Skeletal muscle satellite cell (primary cell): ENCODE measurements around the gene EXOC5.
"Not testable (repeated sequence)": the region's sequence is repeated elsewhere in the genome, so short reads cannot be mapped to it uniquely, and the experiment has no call there.

Experiments used
- H3K27me3 ChIP-seq: 2 replicates; pipeline ENCODE4 v1.7.0; 2013; ENCODE audit warnings: low read length; ENCODE audit not compliant: control insufficient read depth, insufficient read depth
- H3K36me3 ChIP-seq: 2 replicates; pipeline ENCODE4 v1.7.0; 2013; ENCODE audit warnings: mild to moderate bottlenecking, control low read depth, low read length; ENCODE audit not compliant: insufficient read depth
- H3K4me1 ChIP-seq: 2 replicates; pipeline ENCODE4 v1.7.0; 2013; ENCODE audit warnings: low read length; ENCODE audit not compliant: control insufficient read depth, insufficient read depth
- H3K4me2 ChIP-seq: 2 replicates; pipeline ENCODE4 v1.7.0; 2013; ENCODE audit warnings: mild to moderate bottlenecking, low read length
- H3K4me3 ChIP-seq: 2 replicates; pipeline ENCODE4 v1.7.0; 2013; ENCODE audit warnings: low read length
- H3K9ac ChIP-seq: 2 replicates; pipeline ENCODE4 v1.7.0; 2013; ENCODE audit warnings: mild to moderate bottlenecking, low read depth, low read length, moderate library complexity
- H3K9me3 ChIP-seq: replicated peaks from 2 replicates; pipeline ENCODE4 v1.7.0; 2013; ENCODE audit warnings: mild to moderate bottlenecking, control low read depth, low read length

The EXOC5 gene

DNA sequence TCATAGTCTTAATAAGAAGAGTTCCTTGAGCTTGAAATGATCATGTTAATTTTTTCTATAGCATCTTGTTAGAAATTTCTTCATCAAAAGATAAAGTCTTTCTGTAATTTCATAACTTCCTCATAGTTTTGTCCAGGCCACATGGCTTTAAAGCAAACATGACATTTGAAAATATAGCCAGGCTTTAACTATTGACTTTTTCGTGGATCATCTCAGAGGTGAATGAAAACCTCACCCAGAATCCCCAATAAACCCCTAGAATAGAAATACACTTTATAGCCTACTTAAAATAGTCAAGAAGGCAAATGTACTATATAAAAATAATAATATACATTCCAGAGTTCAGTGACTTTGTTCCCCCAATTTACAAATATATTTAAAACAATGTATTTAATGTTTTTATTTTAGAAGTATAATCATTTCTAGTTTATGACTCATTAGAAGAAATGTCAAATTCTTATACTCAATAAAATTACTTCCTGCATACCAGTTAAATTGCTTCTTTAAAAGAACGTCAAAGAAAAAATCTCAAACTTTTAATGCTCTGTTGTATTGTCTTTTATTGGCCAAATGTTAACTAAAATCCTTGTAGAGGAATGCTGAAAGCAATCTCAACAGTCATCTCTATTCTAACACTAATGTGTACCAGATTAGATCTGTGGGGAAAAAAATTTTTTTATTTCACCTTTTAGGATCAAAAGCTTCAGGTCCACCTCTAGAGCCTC is 21.6 kb downstream of the EXOC5 start:
- Histone ChIP-seq H3K27me3 (no peaks in the 10 kb centered on the region), H3K4me3 (no peak overlapping the region), H3K4me1 (peaks cover 17% of the 10 kb centered on the region), H3K9me3 (no peaks in the 10 kb centered on the region), H3K4me2 (peak overlapping the region; percentile 63), H3K36me3 (peaks cover 2% of the 10 kb centered on the region), H3K9ac (peak overlapping the region; percentile 60)

- no peaks in the 10 kb centered on the region for H3K9me3 ChIP-seq
- no peaks in the 10 kb centered on the region for H3K27me3 ChIP-seq
- no peak overlapping the region for H3K4me2 ChIP-seq
- H3K4me3 ChIP-seq: no peak overlapping the region
- H3K36me3 ChIP-seq: peaks cover 2% of the 10 kb centered on the region
- H3K9ac ChIP-seq: no peak overlapping the region
- H3K4me1 ChIP-seq: peaks cover 17% of the 10 kb centered on the region
Measured at GRCh38 chr14:57245941-57246340, 22.8 kb downstream of the EXOC5 start.

- no peaks in the 10 kb centered on the region for H3K27me3 ChIP-seq
Measured at GRCh38 chr14:57244106-57244505, 24.6 kb downstream of the EXOC5 start.

GRCh38 chr14:57243320-57243719 is 25.4 kb downstream of the EXOC5 start:
- Histone ChIP-seq H3K36me3 (peaks cover 5% of the 10 kb centered on the region), H3K4me3 (no peak overlapping the region), H3K4me1 (peaks cover 17% of the 10 kb centered on the region), H3K9ac (no peak overlapping the region), H3K4me2 (no peak overlapping the region), H3K9me3 (no peaks in the 10 kb centered on the region), H3K27me3 (no peaks in the 10 kb centered on the region)

More at GRCh38 chr14:57244106-57244505, 24.6 kb downstream of the EXOC5 start:
- Histone ChIP-seq H3K36me3 (peaks cover 4% of the 10 kb centered on the region), H3K4me3 (no peak overlapping the region), H3K4me1 (peaks cover 17% of the 10 kb centered on the region), H3K4me2 (no peak overlapping the region), H3K9me3 (no peaks in the 10 kb centered on the region), H3K9ac (no peak overlapping the region)

- not testable (repeated sequence) for H3K4me1 ChIP-seq, H3K4me2 ChIP-seq, H3K4me3 ChIP-seq, H3K9ac ChIP-seq, H3K9me3 ChIP-seq, H3K27me3 ChIP-seq
- peaks cover 22% of the 10 kb centered on the region for H3K36me3 ChIP-seq
Measured at GRCh38 chr14:57240115-57240514, 28.6 kb downstream of the EXOC5 start.

DNA sequence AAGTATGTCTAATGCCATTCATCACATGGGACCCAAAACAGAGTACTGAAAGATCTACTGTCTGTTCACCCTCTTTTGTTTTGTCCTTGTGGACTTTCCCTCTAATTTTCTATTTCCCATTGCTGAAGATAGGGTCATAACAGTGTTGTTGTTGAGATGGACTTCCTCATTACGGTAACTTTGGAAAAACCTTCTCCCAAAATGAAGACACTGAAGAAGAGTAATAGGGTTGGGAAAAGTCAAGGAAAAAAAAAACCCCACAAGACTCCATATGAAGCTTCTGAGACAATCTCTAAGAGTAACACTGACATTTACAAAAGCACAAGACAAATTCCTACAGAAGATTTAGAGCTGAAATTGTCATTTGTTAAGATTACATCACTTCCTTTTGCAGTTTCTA is 36.7 kb downstream of the EXOC5 start:
- Histone ChIP-seq H3K9me3 (no peaks in the 10 kb centered on the region), H3K27me3 (no peaks in the 10 kb centered on the region), H3K36me3 (peaks cover 52% of the 10 kb centered on the region), H3K4me1 (no peaks in the 10 kb centered on the region), H3K4me2 (no peak overlapping the region), H3K4me3 (no peak overlapping the region), H3K9ac (no peak overlapping the region)

DNA sequence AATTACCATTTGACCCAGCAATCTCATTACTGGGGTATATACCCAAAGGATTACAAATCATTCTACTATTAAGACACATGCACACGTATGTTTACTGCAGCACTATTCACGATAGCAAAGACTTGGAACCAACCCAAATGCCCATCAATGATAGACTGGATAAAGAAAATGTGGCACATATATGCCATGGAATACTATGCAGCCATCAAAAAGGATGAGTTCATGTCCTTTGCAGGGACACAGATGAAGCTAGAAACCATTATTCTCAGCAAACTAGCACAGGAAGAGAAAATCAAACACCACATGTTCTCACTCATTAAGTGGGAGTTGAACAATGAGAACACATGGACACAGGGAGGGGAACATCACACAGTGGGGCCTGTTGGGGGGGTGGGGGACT is 40.4 kb downstream of the EXOC5 start:
- H3K4me2 ChIP-seq, H3K4me1 ChIP-seq, H3K4me3 ChIP-seq, H3K27me3 ChIP-seq, H3K9me3 ChIP-seq, H3K9ac ChIP-seq: not testable (repeated sequence)
- H3K36me3 ChIP-seq: peaks cover 41% of the 10 kb centered on the region

GRCh38 chr14:57227083-57227482 is 41.6 kb downstream of the EXOC5 start:
- Histone ChIP-seq H3K9me3 (no peaks in the 10 kb centered on the region), H3K9ac (no peak overlapping the region), H3K36me3 (peaks cover 32% of the 10 kb centered on the region), H3K4me2 (no peak overlapping the region), H3K4me3 (no peak overlapping the region), H3K4me1 (no peaks in the 10 kb centered on the region), H3K27me3 (no peaks in the 10 kb centered on the region)

DNA sequence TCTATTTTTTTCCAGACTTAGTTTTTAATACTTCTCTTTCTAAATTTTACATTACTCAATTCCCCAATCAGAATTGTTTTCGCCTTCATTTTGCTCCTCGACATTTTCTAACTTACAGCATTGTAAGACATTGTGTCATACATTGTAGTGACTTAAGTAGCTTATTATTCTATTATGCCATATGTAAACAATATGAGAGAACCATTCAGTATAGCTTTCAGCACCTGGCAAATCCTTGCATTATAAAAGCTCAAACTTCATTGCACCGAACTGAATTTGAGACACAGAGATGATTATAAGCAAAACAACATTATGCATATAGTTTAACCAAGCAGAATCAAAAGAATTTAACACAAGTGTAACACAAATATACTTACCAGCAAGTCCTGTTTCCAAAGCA is 46.8 kb downstream of the EXOC5 start:
- H3K4me3 ChIP-seq: no peak overlapping the region
- H3K36me3 ChIP-seq: peaks cover 27% of the 10 kb centered on the region
- no peak overlapping the region for H3K4me2 ChIP-seq
- no peaks in the 10 kb centered on the region for H3K9me3 ChIP-seq
- H3K9ac ChIP-seq: no peak overlapping the region
- H3K27me3 ChIP-seq: no peaks in the 10 kb centered on the region
- H3K4me1 ChIP-seq: no peaks in the 10 kb centered on the region

GRCh38 chr14:57212919-57213318 is 55.8 kb downstream of the EXOC5 start:
- Histone ChIP-seq H3K4me2 (no peak overlapping the region), H3K4me3 (no peak overlapping the region), H3K9me3 (no peaks in the 10 kb centered on the region), H3K36me3 (peaks cover 51% of the 10 kb centered on the region), H3K4me1 (peaks cover 9% of the 10 kb centered on the region), H3K9ac (no peak overlapping the region), H3K27me3 (no peaks in the 10 kb centered on the region)

DNA sequence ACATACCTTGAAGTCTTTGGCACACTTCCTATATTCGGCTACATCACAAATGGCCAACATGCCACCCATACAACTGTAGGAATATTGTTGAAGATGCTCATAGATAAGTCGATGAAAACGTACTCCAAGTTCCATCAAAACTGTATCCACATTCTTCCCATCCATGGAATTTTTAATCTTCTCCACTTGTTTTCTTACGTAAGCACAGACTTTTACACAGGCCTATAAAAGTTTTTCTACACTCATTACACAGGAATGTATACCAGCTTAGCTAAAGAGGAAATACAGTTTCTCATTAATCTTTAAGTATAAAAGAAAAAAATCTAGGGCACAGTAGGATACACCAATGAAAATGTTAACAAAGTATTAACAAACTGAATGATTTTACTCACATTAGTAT is 59.1 kb downstream of the EXOC5 start:
- Histone ChIP-seq H3K4me2 (no peak overlapping the region), H3K9me3 (no peaks in the 10 kb centered on the region), H3K27me3 (no peaks in the 10 kb centered on the region), H3K4me1 (peaks cover 9% of the 10 kb centered on the region), H3K9ac (no peak overlapping the region), H3K4me3 (no peak overlapping the region), H3K36me3 (peaks cover 42% of the 10 kb centered on the region)

- no peak overlapping the region for H3K4me3 ChIP-seq
- no peak overlapping the region for H3K9ac ChIP-seq
- peaks cover 18% of the 10 kb centered on the region for H3K36me3 ChIP-seq
- no peak overlapping the region for H3K4me2 ChIP-seq
- H3K9me3 ChIP-seq: no peaks in the 10 kb centered on the region
- no peaks in the 10 kb centered on the region for H3K27me3 ChIP-seq
- peaks cover 9% of the 10 kb centered on the region for H3K4me1 ChIP-seq
Measured at GRCh38 chr14:57205938-57206337, 62.8 kb downstream of the EXOC5 start.
